Esophagus muscularis mucosa (tissue), 3 donors: ENCODE data around the gene PPM1B.

Experiments used
- POLR2A ChIP-seq: fragments of 450-650 bp; IDR thresholded peaks from one replicate; pipeline ENCODE4 v1.6.1; 2017; ENCODE audit warnings: antibody characterized with exemption, moderate library complexity, mild to moderate bottlenecking, low read depth
- TF ChIP-seq, protein P1 (sequence below), 3 experiments: fragments of 200-600 bp in 2 of 3; fragments of 450-650 bp in 1 of 3; sonication (generic) in 2 of 3; IDR thresholded peaks; one replicate each; pipeline ENCODE4 v1.5.1; 2017 to 2019; ENCODE audit warnings: antibody characterized with exemption in 3 of 3, mild to moderate bottlenecking in 2 of 3, moderate library complexity in 1 of 3

DNA sequence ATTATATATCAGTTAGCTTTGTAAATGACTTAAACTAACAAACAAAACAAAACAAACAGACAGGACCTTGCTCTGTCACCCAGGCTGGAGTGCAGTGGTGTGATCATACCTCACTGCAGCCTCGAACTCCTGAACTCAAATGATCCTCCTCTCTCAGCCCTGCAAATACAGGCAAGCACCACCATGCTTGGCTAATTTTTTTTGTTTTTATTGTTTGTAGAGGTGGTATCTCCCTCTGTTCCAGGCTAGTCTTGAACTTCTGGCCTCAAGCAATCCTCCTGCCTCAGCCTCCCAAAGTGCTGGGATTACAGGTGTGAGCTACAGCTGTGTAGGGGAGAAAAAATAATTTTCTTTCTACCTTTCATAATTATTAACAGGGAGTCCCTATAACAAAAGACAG lies 33.8 kb upstream of the PPM1B start:
- TF ChIP-seq, protein P1, sequence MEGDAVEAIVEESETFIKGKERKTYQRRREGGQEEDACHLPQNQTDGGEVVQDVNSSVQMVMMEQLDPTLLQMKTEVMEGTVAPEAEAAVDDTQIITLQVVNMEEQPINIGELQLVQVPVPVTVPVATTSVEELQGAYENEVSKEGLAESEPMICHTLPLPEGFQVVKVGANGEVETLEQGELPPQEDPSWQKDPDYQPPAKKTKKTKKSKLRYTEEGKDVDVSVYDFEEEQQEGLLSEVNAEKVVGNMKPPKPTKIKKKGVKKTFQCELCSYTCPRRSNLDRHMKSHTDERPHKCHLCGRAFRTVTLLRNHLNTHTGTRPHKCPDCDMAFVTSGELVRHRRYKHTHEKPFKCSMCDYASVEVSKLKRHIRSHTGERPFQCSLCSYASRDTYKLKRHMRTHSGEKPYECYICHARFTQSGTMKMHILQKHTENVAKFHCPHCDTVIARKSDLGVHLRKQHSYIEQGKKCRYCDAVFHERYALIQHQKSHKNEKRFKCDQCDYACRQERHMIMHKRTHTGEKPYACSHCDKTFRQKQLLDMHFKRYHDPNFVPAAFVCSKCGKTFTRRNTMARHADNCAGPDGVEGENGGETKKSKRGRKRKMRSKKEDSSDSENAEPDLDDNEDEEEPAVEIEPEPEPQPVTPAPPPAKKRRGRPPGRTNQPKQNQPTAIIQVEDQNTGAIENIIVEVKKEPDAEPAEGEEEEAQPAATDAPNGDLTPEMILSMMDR (IDR thresholded peaks at IDR 0.05) = no peak
- no peak for TF ChIP-seq POLR2A
